AG09319 (cell line): Measurements from ENCODE around the gene DMD.

Experiments used
- DNase-seq: peaks from one replicate; pipeline ENCODE4 v3.0.0-alpha.2; 2010; ENCODE audit warnings: low read depth; ENCODE audit errors: extremely low read depth
- CTCF ChIP-seq: IDR thresholded peaks from 2 replicates; pipeline ENCODE4 v1.5.1; 2011; ENCODE audit warnings: low read depth, mild to moderate bottlenecking, inconsistent platforms, low read length, moderate library complexity

Gene DMD

GRCh38 chrX:32087663-32088062 is 1123.7 kb downstream of the DMD start:
- DNase-seq: no peak
- TF ChIP-seq CTCF: no peak

GRCh38 chrX:32084757-32085156 is 1126.6 kb downstream of the DMD start:
- TF ChIP-seq CTCF: no peak
- no peak for DNase-seq

- no peak for TF ChIP-seq CTCF
- DNase-seq: no peak
These were observed 1163.1 kb downstream of the DMD start for GRCh38 chrX:32048285-32048684.

GRCh38 chrX:32045149-32045548 is 1166.2 kb downstream of the DMD start:
- no peak for DNase-seq
- no peak for TF ChIP-seq CTCF

- no peak for DNase-seq
These were observed 1170.2 kb downstream of the DMD start for GRCh38 chrX:32041181-32041580.

GRCh38 chrX:32026772-32027171 is 1184.6 kb downstream of the DMD start:
- no peak for TF ChIP-seq CTCF
- no peak for DNase-seq

More at GRCh38 chrX:32041181-32041580, 1170.2 kb downstream of the DMD start:
- no peak for TF ChIP-seq CTCF

- DNase-seq: no peak
- no peak for TF ChIP-seq CTCF
These were observed 1187.3 kb downstream of the DMD start for GRCh38 chrX:32024072-32024471.
